ENCODE results near the gene FCHSD2.
"Not testable (repeated sequence)": the region's sequence is repeated elsewhere in the genome, so short reads cannot be mapped to it uniquely, and the experiment has no call there.

Gene FCHSD2

DNA sequence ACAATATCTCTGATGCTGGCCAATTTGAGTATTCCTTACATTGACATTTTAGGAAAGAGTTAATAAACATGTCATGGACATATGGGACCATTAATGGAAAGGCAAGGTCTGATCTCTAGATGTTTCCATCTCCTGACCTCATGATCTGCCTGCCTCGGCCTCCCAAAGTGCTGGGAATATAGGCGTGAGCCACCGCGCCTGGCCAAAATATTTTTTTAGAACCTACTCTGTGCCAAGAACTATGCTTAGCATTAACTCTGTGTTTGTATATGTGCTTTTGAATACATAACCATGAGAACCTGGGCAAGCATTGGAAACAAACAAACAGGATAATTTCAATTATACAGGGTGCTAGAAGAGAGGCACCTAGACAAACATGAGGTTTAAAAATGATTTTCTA, 204.7 kb downstream of the FCHSD2 start:
- Mint-ChIP-seq H3K4me1 (ENCODE audit: low read depth) (peaks cover 1% of the 10 kb centered on the region), H3K9me3 (no peaks in the 10 kb centered on the region), H3K27ac (no peak overlapping the region), H3K27me3 (ENCODE audit: low read depth) (no peaks in the 10 kb centered on the region), H3K36me3 (ENCODE audit: low read depth) (peaks cover 10% of the 10 kb centered on the region), H3K4me3 (no peak overlapping the region)

DNA sequence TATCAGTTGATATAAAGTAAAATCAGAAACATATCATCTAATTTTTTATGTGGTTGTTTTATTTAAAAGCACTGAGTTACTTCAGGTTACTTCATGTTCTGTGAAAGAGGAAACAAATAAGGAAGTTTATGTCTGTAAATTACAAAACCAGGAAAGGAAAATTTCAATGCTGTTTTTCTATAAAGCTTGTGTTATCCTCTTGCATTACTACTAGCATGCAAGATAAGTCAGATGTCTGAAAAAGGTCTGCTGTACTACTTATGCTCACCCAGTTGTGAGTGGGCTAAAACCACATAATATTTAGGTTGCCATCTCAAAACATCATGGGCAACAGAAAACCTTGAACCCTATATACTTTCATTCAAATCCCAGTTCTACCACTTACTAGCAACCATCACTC, 206.4 kb downstream of the FCHSD2 start:
- H3K9me3 Mint-ChIP-seq, result no peaks in the 10 kb centered on the region
- no peak overlapping the region for H3K4me3 Mint-ChIP-seq
- peaks cover 7% of the 10 kb centered on the region for H3K36me3 Mint-ChIP-seq (ENCODE audit: low read depth)
- H3K27ac Mint-ChIP-seq, result no peak overlapping the region
- no peaks in the 10 kb centered on the region for H3K27me3 Mint-ChIP-seq (ENCODE audit: low read depth)
- no peaks in the 10 kb centered on the region for H3K4me1 Mint-ChIP-seq (ENCODE audit: low read depth)

DNA sequence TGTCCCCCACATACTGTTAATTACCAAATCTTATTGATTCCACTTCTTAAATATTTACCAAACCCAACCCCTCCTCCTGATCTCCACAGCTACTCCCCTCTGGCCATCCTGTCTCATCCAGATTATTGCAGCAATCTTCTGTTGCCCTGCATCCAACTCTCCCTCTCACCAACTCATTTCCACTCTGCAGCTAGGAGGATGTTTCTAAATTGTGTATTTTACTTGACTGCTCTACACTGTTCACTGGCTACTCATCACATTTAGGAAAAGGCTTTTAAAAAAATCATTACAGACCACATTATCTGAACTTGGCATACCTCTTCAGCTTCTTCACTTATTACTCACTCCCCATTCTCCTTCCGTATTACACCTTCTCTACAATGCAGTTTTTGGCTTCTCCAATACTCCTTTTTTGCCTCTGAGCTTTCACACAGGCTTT, 210.0 kb downstream of the FCHSD2 start:
- Mint-ChIP-seq H3K36me3 (ENCODE audit: low read depth) (peaks cover 1% of the 10 kb centered on the region), H3K27me3 (ENCODE audit: low read depth) (no peaks in the 10 kb centered on the region), H3K9me3 (no peaks in the 10 kb centered on the region), H3K4me1 (ENCODE audit: low read depth) (no peaks in the 10 kb centered on the region), H3K4me3 (no peak overlapping the region), H3K27ac (no peak overlapping the region)

DNA sequence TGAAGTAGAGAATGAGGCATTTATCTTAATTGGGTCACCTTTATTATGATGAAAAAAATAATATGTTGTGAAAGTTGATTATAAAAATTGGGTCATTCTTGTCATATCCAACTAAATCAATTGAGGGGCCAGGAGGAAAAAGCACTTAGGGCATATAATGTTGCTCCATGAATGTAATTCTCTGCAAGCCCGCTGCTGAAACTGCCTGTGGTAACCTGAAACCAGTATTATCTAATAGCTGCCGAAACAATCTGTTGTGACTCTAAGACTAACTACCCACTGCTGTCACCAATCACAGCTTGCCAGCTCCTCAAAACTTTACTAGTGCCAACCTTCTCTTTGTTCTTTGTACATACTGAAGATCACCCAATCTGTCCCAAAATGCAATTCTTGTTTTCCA, 212.1 kb downstream of the FCHSD2 start:
- no peak overlapping the region for H3K27ac Mint-ChIP-seq
- H3K4me3 Mint-ChIP-seq, result no peak overlapping the region
- H3K9me3 Mint-ChIP-seq, result no peaks in the 10 kb centered on the region
- H3K4me1 Mint-ChIP-seq (ENCODE audit: low read depth), result no peaks in the 10 kb centered on the region
- peaks cover 1% of the 10 kb centered on the region for H3K36me3 Mint-ChIP-seq (ENCODE audit: low read depth)
- H3K27me3 Mint-ChIP-seq (ENCODE audit: low read depth), result no peaks in the 10 kb centered on the region

DNA sequence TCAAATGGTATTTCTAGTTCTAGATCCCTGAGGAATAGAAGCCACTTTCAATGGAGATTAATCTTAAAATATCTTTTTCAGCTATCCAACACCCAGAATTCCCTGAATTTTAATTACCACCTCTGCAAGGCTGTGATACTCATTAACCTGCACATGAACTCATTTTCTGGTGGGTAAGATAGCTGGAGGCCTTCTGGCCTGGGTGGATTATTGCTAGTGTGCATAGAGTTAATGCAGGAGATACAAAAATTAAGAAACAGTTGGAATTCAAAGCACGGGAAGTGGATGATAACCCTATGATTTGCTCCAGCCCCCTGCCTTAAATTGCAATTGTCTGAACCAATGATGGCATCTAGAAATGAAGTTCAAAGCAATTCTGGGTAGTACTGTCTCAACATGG, 212.9 kb downstream of the FCHSD2 start:
- Mint-ChIP-seq H3K9me3 (no peaks in the 10 kb centered on the region), H3K4me3 (no peak overlapping the region), H3K4me1 (ENCODE audit: low read depth) (peaks cover 4% of the 10 kb centered on the region), H3K27ac (no peak overlapping the region), H3K36me3 (ENCODE audit: low read depth) (no peaks in the 10 kb centered on the region), H3K27me3 (ENCODE audit: low read depth) (no peaks in the 10 kb centered on the region)

DNA sequence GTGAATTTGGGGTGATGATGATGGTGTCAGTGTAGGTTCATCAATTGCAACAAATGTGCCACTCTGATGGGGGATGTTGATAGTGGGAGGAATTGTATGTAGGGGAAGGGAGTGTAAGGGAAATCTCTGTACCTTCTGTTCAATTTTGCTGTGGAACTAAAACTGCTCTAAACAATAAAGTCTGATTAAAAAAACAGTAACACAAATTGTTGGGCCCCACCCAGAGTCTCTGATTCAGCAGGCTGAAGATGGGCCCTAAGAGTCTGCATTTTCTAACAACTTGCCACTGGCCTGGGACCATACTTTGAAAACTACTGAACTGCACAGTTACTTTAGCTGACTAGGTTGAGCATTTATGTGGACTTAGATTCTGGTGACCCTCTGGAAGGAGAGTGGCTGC, 214.7 kb downstream of the FCHSD2 start:
- peaks cover 4% of the 10 kb centered on the region for H3K4me1 Mint-ChIP-seq (ENCODE audit: low read depth)
- H3K9me3 Mint-ChIP-seq, result no peaks in the 10 kb centered on the region
- H3K4me3 Mint-ChIP-seq, result no peak overlapping the region
- H3K36me3 Mint-ChIP-seq (ENCODE audit: low read depth), result no peaks in the 10 kb centered on the region
- H3K27ac Mint-ChIP-seq, result no peak overlapping the region
- H3K27me3 Mint-ChIP-seq (ENCODE audit: low read depth), result no peaks in the 10 kb centered on the region

DNA sequence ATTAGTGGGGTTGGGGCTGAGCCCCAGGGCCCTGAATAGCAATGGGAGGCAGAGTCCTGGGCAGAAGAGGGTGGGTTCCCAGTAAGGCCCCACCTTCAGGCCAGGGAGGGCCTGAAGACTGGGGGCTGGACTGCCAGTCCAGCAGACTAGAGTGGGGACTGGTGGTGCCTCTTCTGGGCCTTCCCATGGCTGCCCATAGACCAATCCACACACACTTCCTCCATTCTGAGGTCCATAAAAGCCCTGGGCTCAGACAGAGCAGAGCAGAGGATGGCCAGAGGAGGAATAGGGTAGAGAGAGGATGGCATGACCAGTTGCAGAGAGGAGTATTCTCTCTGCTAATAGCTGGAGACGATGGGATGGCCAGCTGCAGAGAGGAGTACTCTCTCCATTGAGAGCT, 216.0 kb downstream of the FCHSD2 start:
- Mint-ChIP-seq H3K4me1 (ENCODE audit: low read depth) (peaks cover 4% of the 10 kb centered on the region), H3K27ac (no peak overlapping the region), H3K4me3 (no peak overlapping the region), H3K36me3 (ENCODE audit: low read depth) (peaks cover 5% of the 10 kb centered on the region), H3K9me3 (no peaks in the 10 kb centered on the region), H3K27me3 (ENCODE audit: low read depth) (no peaks in the 10 kb centered on the region)

DNA sequence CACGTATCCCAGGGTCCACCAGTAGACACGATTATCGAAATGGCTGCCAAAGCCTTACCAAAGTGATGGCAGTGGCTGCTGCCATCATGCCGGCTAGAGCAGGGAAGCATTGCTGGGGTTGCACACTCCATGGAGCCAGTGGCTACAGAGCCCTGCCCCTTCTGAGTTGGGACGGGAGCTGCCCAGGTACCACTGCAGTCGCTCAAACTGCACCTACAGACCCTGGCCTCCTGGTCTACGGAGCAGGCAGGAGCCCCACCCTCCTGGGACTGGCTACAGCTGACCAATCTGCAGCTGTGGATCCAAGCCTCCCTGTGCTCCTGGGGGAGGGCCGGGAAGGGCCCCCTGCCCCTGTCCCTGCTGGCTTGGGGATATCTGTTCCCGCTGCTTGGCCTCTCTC, 216.5 kb downstream of the FCHSD2 start:
- no peaks in the 10 kb centered on the region for H3K27me3 Mint-ChIP-seq (ENCODE audit: low read depth)
- peaks cover 4% of the 10 kb centered on the region for H3K4me1 Mint-ChIP-seq (ENCODE audit: low read depth)
- H3K4me3 Mint-ChIP-seq, result no peak overlapping the region
- no peak overlapping the region for H3K27ac Mint-ChIP-seq
- H3K36me3 Mint-ChIP-seq (ENCODE audit: low read depth), result peaks cover 5% of the 10 kb centered on the region
- no peaks in the 10 kb centered on the region for H3K9me3 Mint-ChIP-seq

DNA sequence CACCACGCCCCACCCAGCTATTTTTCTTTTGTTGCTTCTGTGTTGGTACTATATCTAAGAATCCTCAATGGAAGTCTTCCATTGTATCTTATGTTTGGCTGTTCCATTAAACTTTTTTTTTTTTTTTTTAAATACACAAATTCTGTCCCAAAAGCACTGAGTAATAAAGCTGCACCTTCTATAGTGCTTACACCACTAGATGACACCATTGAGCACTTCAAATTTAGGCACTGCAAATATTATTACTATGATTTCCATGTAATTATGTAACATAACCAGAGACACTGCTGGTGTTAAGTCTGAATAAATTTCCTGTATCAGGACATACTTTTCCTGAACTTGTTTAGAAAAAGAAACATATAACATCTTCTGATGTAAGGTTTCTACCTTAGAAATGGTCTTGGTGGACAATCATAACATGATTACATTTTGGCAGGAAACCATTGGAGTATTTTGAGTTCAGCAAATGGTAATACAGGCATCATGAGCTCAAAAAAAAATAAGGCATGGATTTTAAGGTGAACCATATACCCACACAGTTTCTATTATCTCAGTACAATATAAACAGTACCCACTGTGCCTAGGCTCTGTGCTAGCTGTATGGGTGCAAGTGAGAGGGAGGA, 217.4 kb downstream of the FCHSD2 start:
- peaks cover 4% of the 10 kb centered on the region for H3K4me1 Mint-ChIP-seq (ENCODE audit: low read depth)
- H3K4me3 Mint-ChIP-seq, result no peak overlapping the region
- no peaks in the 10 kb centered on the region for H3K9me3 Mint-ChIP-seq
- H3K27me3 Mint-ChIP-seq (ENCODE audit: low read depth), result no peaks in the 10 kb centered on the region
- no peak overlapping the region for H3K27ac Mint-ChIP-seq
- peaks cover 5% of the 10 kb centered on the region for H3K36me3 Mint-ChIP-seq (ENCODE audit: low read depth)

DNA sequence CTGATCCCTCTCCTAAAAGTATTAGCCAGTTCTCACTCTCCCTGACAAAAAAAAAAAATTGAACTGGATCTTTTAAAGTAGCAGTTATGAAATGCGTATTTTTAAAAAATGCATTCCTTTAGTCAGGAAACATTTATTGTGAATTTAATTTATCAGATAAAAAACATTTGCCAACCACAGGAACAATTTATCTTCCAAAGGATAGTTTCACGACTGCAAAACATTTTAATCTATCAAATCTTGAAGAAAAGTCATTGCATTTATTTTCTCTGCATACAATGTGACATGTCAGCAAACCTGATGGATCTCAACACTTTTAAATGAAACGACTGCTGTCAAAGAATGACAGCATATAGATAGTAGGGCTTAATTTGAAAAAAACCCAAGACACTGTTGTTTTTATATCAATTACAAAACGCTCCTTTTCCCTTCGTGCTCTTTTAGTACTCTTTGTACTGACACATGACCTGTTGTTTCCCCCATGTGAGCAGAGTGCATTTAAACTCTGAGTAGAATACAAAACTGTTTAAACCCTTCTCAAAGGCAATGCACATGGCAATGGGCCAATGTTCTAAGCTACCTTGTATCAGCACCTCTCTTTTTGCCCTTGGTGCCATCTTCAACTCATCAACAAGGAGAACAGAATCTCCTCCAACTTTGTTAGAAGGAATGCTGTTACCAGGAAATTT, 220.9 kb downstream of the FCHSD2 start:
- no peaks in the 10 kb centered on the region for H3K9me3 Mint-ChIP-seq
- H3K27me3 Mint-ChIP-seq (ENCODE audit: low read depth), result no peaks in the 10 kb centered on the region
- H3K27ac Mint-ChIP-seq, result no peak overlapping the region
- H3K4me1 Mint-ChIP-seq (ENCODE audit: low read depth), result peaks cover 4% of the 10 kb centered on the region
- H3K36me3 Mint-ChIP-seq (ENCODE audit: low read depth), result peaks cover 12% of the 10 kb centered on the region
- no peak overlapping the region for H3K4me3 Mint-ChIP-seq

DNA sequence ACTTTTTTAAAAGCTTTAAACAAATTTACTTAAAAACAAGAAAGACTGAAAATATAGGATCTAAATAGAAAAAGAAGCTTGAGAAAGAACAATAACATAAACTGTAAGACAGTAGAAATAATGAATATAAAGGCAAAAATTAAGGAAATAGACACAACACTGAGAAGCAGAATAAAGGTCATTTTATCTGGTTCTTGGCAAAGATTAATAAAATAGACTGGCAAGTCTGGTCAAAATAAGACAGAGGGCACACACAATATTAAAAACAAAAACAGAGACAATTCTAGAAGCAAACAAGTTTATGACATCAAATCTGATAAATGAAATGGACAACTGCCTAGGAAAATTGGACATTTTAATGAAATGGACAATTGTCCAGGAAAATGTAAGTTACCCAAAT, 222.1 kb downstream of the FCHSD2 start:
- Mint-ChIP-seq H3K36me3 (ENCODE audit: low read depth) (peaks cover 17% of the 10 kb centered on the region), H3K4me1 (ENCODE audit: low read depth) (peaks cover 4% of the 10 kb centered on the region), H3K4me3 (no peak overlapping the region), H3K27me3 (ENCODE audit: low read depth) (no peaks in the 10 kb centered on the region), H3K27ac (no peak overlapping the region), H3K9me3 (peaks cover 3% of the 10 kb centered on the region)

DNA sequence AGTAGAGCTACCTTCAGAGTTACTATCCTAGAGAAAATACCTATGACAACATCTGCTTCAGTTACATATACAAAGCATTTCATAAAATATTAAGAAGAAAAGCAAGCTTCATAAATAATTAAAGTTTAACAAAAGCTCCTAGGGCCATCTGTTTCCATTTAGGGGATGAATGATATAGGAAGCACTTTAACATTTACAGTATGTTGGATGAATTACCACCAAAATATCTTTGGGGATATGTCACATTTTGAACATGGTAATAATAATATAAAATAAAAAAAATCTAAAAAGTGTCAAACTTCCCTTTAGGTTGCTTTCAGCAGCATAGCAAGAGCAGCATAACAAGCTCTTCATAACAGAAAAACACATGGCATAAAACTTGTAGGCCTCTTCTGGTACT, 223.3 kb downstream of the FCHSD2 start:
- H3K9me3 Mint-ChIP-seq, result peaks cover 13% of the 10 kb centered on the region
- no peak overlapping the region for H3K27ac Mint-ChIP-seq
- H3K4me1 Mint-ChIP-seq (ENCODE audit: low read depth), result no peaks in the 10 kb centered on the region
- H3K36me3 Mint-ChIP-seq (ENCODE audit: low read depth), result peaks cover 27% of the 10 kb centered on the region
- no peak overlapping the region for H3K4me3 Mint-ChIP-seq
- H3K27me3 Mint-ChIP-seq (ENCODE audit: low read depth), result no peaks in the 10 kb centered on the region

DNA sequence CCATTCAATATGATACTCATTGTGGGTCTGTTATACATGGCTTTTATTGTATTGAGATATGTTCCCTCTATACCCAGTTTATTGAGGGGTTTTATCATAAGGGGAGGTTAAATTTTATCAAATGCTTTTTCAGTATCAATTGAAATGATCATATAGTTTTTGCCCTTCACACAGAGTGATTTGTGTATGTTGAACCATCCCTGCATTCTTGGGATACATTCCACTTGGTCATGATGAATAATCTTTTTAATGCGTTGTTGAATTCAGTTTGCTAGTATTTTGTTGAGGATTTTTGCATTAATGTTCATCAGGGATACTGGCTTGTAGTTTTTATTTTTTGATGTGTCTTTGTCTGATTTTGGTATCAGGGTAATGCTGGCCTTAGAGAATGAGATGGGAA, 229.9 kb downstream of the FCHSD2 start:
- H3K4me3 Mint-ChIP-seq, result no peak overlapping the region
- peaks cover 59% of the 10 kb centered on the region for H3K9me3 Mint-ChIP-seq
- no peak overlapping the region for H3K27ac Mint-ChIP-seq

DNA sequence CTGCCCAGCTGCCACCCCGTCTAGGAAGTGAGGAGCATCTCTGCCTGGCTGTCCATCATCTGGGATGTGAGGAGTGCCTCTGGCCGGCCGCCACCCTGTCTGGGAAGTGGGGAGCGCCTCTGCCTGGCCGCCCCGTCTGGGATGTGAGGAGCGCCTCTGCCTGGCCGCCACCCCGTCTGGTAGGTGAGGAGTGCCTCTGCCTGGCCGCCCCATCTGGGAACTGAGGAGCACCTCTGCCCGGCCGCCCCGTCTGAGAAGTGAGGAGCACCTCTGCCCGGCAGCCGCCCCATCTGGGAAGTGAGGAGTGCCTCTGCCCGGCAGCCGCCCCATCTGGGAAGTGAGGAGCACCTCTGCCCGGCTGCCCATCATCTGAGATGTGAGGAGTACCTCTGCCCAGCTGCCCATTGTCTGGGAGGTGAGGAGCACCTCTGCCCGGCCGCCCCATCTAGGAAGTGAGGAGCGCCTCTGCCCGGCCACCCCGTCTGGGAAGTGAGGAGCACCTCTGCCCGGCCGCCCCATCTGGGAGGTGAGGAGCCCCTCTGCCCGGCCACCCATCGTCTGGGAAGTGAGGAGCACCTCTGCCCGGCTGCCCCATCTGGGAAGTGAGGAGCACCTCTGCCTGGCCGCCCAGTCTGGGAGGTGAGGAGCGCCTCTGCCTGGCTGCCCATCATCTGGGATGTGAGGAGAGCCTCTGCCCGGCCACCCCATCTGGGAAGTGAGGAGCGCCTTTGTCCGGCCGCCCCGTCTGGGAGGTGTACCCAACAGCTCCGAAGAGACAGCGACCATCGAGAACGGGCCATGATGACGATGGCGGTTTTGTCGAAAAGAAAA, 232.3 kb downstream of the FCHSD2 start:
- peaks cover 56% of the 10 kb centered on the region for H3K9me3 Mint-ChIP-seq
- peaks cover 58% of the 10 kb centered on the region for H3K36me3 Mint-ChIP-seq (ENCODE audit: low read depth)
- H3K4me1 Mint-ChIP-seq (ENCODE audit: low read depth); H3K4me3 Mint-ChIP-seq; H3K27ac Mint-ChIP-seq; H3K27me3 Mint-ChIP-seq (ENCODE audit: low read depth): not testable (repeated sequence)

More for the DNA sequence above, 229.9 kb downstream of the FCHSD2 start:
- no peaks in the 10 kb centered on the region for H3K4me1 Mint-ChIP-seq (ENCODE audit: low read depth)
- H3K36me3 Mint-ChIP-seq (ENCODE audit: low read depth), result peaks cover 59% of the 10 kb centered on the region
- H3K27me3 Mint-ChIP-seq (ENCODE audit: low read depth), result no peaks in the 10 kb centered on the region

Measured in T-helper 1 cell treated with Interleukin-12 subunit alpha and Interleukin-12 subunit beta and Interleukin-4 antibody, amounts not matched to agents 30 μg/mL and 1 μg/mL, for 36 hours (primary cell).